HG02973 (cell line): ENCODE measurements around the gene FNBP1L.

ENCODE experiments used
- ATAC-seq: cut with Tn5 transposase; IDR thresholded peaks from one replicate; pipeline ENCODE4 v1.9.1; 2021; ENCODE audit warnings: moderate library complexity; ENCODE audit not compliant: unreplicated experiment

FNBP1L gene

GRCh38 chr1:93591291-93591675, 143.4 kb downstream of the FNBP1L start:
- peak; percentile 9 for ATAC-seq

- peak; percentile 85 for ATAC-seq
These were observed 144.0 kb downstream of the FNBP1L start for GRCh38 chr1:93591676-93592550.

GRCh38 chr1:93592551-93592949, 144.6 kb downstream of the FNBP1L start:
- ATAC-seq, result no peak

GRCh38 chr1:93593854-93594602, 146.1 kb downstream of the FNBP1L start:
- no peak for ATAC-seq

GRCh38 chr1:93594603-93594880, 146.6 kb downstream of the FNBP1L start:
- ATAC-seq, result no peak

- no peak for ATAC-seq
These were observed 147.3 kb downstream of the FNBP1L start for GRCh38 chr1:93595266-93595665.

- no peak for ATAC-seq
These were observed 147.8 kb downstream of the FNBP1L start for GRCh38 chr1:93595743-93596142.

GRCh38 chr1:93596329-93597089, 148.6 kb downstream of the FNBP1L start:
- ATAC-seq, result no peak

- ATAC-seq, result no peak
These were observed 149.8 kb downstream of the FNBP1L start for GRCh38 chr1:93597709-93598108.

GRCh38 chr1:93598396-93598795, 150.5 kb downstream of the FNBP1L start:
- ATAC-seq, result no peak

GRCh38 chr1:93598861-93599439, 151.0 kb downstream of the FNBP1L start:
- no peak for ATAC-seq

- ATAC-seq, result no peak
These were observed 151.6 kb downstream of the FNBP1L start for GRCh38 chr1:93599479-93599878.

- no peak for ATAC-seq
These were observed 152.7 kb downstream of the FNBP1L start for GRCh38 chr1:93600663-93601062.

- no peak for ATAC-seq
These were observed 153.8 kb downstream of the FNBP1L start for GRCh38 chr1:93601686-93602085.

GRCh38 chr1:93602101-93602500, 154.2 kb downstream of the FNBP1L start:
- ATAC-seq, result no peak

- ATAC-seq, result no peak
These were observed 155.2 kb downstream of the FNBP1L start for GRCh38 chr1:93603106-93603505.

GRCh38 chr1:93603601-93604000, 155.7 kb downstream of the FNBP1L start:
- ATAC-seq, result no peak
